PFSK-1 (cell line): Measurements from ENCODE around the gene CATSPER3.

Source experiments
- POLR2AphosphoS5 ChIP-seq: IDR thresholded peaks from 2 replicates; pipeline ENCODE4 v1.6.1; 2012; ENCODE audit warnings: low read depth, mild to moderate bottlenecking, control low read depth, low read length, moderate library complexity
- SIN3A ChIP-seq: IDR thresholded peaks from 2 replicates; pipeline ENCODE4 v1.6.1; 2012; ENCODE audit warnings: mild to moderate bottlenecking, low read length, moderate library complexity, borderline replicate concordance; ENCODE audit not compliant: insufficient read depth
- TAF1 ChIP-seq: IDR thresholded peaks from 2 replicates; pipeline ENCODE4 v1.6.1; 2012; ENCODE audit warnings: low read length, control low read depth, borderline replicate concordance; ENCODE audit not compliant: insufficient read depth

GRCh38 chr5:135015942-135016341 lies 48.2 kb downstream of the CATSPER3 start:
- no peak for TF ChIP-seq TAF1
- TF ChIP-seq SIN3A: no peak
- no peak for TF ChIP-seq POLR2AphosphoS5
